Measurements from ENCODE around the gene NTSR1. TPM values are rescaled to one million over a fixed set of nuclear protein-coding genes. Genes with fewer than 3 reads are reported as not detected.

NTSR1 gene
- total and polyA plus RNA-seq, 4 donors = 0.03 to 0.33 (median 0.08) TPM; not detected in 1

- no peak for DNase-seq (ENCODE audit: low spot score)
- H3K9me3 ChIP-seq (ENCODE audit: control insufficient read depth in 4 of 4, low read length in 3 of 4) = peaks cover 0 to 3% (median 2%) of the 10 kb centered on the region in 4 donors
Measured at GRCh38 chr20:62716198-62716940, 7.7 kb downstream of the NTSR1 start.

More at GRCh38 chr20:62716198-62716940, 7.7 kb downstream of the NTSR1 start:
- H3K36me3 ChIP-seq (ENCODE audit: control insufficient read depth in 4 of 4, insufficient read depth in 3 of 4, low read depth in 1 of 4, low read length in 3 of 4) = no peaks in the 10 kb centered on the region
- no peaks in the 10 kb centered on the region for H3K4me1 ChIP-seq (ENCODE audit: control insufficient read depth in 4 of 4, insufficient read depth in 4 of 4, low read length in 3 of 4)
- H3K27ac ChIP-seq (ENCODE audit: low read depth in 1 of 2, low read length in 2 of 2) = no peak overlapping the region
- H3K27me3 ChIP-seq (ENCODE audit: control insufficient read depth in 4 of 4, insufficient read depth in 4 of 4, low read length in 3 of 4) = no peaks in the 10 kb centered on the region
- H3K9ac ChIP-seq (ENCODE audit: low read depth in 1 of 2, low read length in 2 of 2) = no peak overlapping the region
- TF ChIP-seq RXRA (IDR thresholded peaks at IDR 0.05) (no peak), MAX (IDR thresholded peaks at IDR 0.05) (no peak), RAD21 (IDR thresholded peaks at IDR 0.05) (no peak), ZBTB33 (IDR thresholded peaks at IDR 0.05) (no peak), JUND (IDR thresholded peaks at IDR 0.05) (no peak), YY1 (IDR thresholded peaks at IDR 0.05) (no peak), EGR1 (IDR thresholded peaks at IDR 0.05; ENCODE audit: low read depth in 2 of 2) (no peak), GABPA (IDR thresholded peaks at IDR 0.05 in 1 of 2, conservative IDR thresholded peaks at IDR 0.05 in 1 of 2) (no peak), SP1 (IDR thresholded peaks at IDR 0.05) (no peak), FOXA1 (IDR thresholded peaks at IDR 0.05) (no peak), HNF4G (IDR thresholded peaks at IDR 0.05) (no peak), REST (IDR thresholded peaks at IDR 0.05) (no peak), ATF3 (IDR thresholded peaks at IDR 0.05) (no peak), TAF1 (conservative IDR thresholded peaks at IDR 0.05) (no peak), NR2F2 (IDR thresholded peaks at IDR 0.05) (no peak), HNF4A (conservative IDR thresholded peaks at IDR 0.05) (no peak)
- H3K4me3 ChIP-seq (ENCODE audit: low read depth in 1 of 3, low read length in 3 of 3) = no peak overlapping the region
- WGBS = 69% methylated on average over 30 of the region's 30 CpGs
